Gastrocnemius medialis (tissue), 4 donors: ENCODE measurements around the gene DVL2. TPM values are rescaled to one million over a fixed set of nuclear protein-coding genes. Genes with fewer than 3 reads are reported as not detected.
A peak's percentile ranks its signal among the peaks of the same experiment; 100 is the strongest.

ENCODE experiments used
- ATAC-seq, 2 donors: fragments of 150-250 bp; one replicate each; pipeline ENCODE4 v1.9.1; 2016
- DNase-seq, 2 donors: peaks; one replicate each; pipeline ENCODE4 v3.0.0-alpha.2; 2019
- H3K27ac ChIP-seq, 4 donors: fragments of 200-600 bp; sonication (generic); 1 replicate in 1 of 4; 2 replicates in 3 of 4; pipeline ENCODE4 v1.5.1; 2016 to 2018; ENCODE audit warnings: mild to moderate bottlenecking in 2 of 4, moderate library complexity in 1 of 4
- H3K27me3 ChIP-seq, 3 donors: fragments of 200-600 bp; sonication (generic) in 2 of 3; 1 replicate in 1 of 3; 2 replicates in 2 of 3; pipeline versions ENCODE4 v1.5.1 to v1.6.0; 2016 to 2019; ENCODE audit warnings: mild to moderate bottlenecking in 1 of 3, moderate library complexity in 1 of 3
- H3K36me3 ChIP-seq, 2 donors: fragments of 200-600 bp; sonication (generic) in 1 of 2; one replicate each; pipeline ENCODE4 v1.5.1; 2017 to 2018
- H3K4me1 ChIP-seq, 2 donors: fragments of 200-600 bp; sonication (generic) in 1 of 2; one replicate each; pipeline ENCODE4 v1.5.1; 2016 to 2017; ENCODE audit warnings: mild to moderate bottlenecking in 2 of 2
- H3K4me3 ChIP-seq, 4 donors: fragments of 200-600 bp; sonication (generic) in 3 of 4; 1 replicate in 1 of 4; 2 replicates in 3 of 4; pipeline ENCODE4 v1.5.1; 2016 to 2019; ENCODE audit warnings: mild to moderate bottlenecking in 2 of 4
- H3K9me3 ChIP-seq, 3 donors: fragments of 200-600 bp; sonication (generic) in 2 of 3; 1 replicate in 1 of 3; 2 replicates in 2 of 3; pipeline ENCODE4 v1.5.1; 2016 to 2019
- POLR2A ChIP-seq, 2 donors: fragments of 450-650 bp; IDR thresholded peaks; one replicate each; pipeline ENCODE4 v1.6.1; 2017; ENCODE audit warnings: antibody characterized with exemption in 2 of 2, mild to moderate bottlenecking in 2 of 2, moderate library complexity in 2 of 2
- in situ Hi-C, 4 donors: fragments of 200-750 bp; cut with MboI; loops; one replicate each; pipeline versions ENCODE4 v1.15.0 to v1.8.0; 2017; ENCODE audit warnings: low sequenced_read_pairs in 4 of 4
- intact Hi-C: fragments of 100-400 bp; cut with DNase I; formaldehyde crosslinking; loops from one replicate; pipeline ENCODE4 v1.15.1; 2023; ENCODE audit warnings: low total_unique reads
- total RNA-seq, 4 donors: library from RNA; depleted of rRNA; stranded (reverse); fragments of >200 nt; gene quantifications; one replicate each; pipeline versions ENCODE4 v1.1.0 to v1.2.3, GENCODE V29; 2016
- TF ChIP-seq, protein P1 (sequence below), 5 experiments: fragments of 450-650 bp in 3 of 5; fragments of 200-600 bp in 2 of 5; sonication (generic) in 2 of 5; IDR thresholded peaks in 4 of 5; conservative IDR thresholded peaks in 1 of 5; 1 replicate in 4 of 5; 2 replicates in 1 of 5; pipeline ENCODE4 v1.5.1; 2016 to 2019; ENCODE audit warnings: antibody characterized with exemption in 5 of 5, mild to moderate bottlenecking in 3 of 5, moderate library complexity in 3 of 5

The DVL2 gene
- total RNA-seq = 10 to 100 TPM; 15.5 to 22.6 (median 20.5) TPM

DNA sequence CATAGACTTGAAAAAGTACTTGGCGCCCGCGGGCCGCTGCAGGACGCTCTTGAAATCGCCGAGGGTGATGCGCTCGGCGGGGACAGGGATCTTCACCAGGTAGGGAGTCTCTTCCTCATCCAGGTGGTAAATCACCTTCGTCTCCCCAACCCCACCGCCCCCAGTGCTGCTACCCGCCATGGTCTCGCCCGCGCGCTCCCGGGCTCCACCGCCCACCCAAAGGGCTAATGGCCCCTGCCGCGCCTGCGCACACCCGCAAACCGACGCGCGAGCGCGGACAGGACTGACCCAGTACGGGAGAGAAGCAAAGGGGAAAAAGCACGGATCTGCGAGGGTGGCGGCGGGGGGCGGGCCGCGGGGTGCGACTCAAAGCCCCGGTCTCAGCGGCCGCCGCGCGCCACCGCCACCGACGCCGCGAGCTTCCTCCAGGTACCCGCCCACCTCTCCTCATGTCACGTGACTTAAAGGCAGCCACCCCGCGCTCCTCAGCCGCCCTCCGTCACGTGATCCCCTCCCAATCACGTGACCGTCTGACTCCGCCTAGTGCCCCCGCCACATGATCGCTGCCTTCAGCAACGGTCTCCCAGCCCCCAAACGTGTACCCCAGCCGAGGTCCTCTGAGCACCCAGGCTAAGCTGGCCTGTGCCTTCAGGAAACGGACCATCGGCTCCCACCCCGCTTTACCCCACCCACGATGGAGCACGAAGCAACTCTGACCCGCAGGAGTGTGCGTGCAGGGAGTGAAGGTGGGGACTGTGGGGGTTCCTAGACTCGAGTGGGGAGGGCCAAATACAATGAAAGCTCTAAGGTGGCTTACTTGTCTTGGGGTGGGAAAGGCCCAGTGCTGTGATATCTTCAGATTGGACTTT, at the start of gene DVL2:
Gene DVL2, minus strand, starts transcription at position 435 of the 869 bp plus-strand sequence. Its CDS starts 255 bp downstream, at position 180.
- H3K27me3 ChIP-seq = no peaks in the 10 kb centered on the region
- H3K27ac ChIP-seq = peak within 1 kb of the TSS; percentile 88 to 99 (median 95)
- ATAC-seq (peak; percentile 59 to 70), DNase-seq (peak; percentile 93 to 96)
- H3K9me3 ChIP-seq = no peaks in the 10 kb centered on the region
- TF ChIP-seq POLR2A (IDR thresholded peaks at IDR 0.05) = peak; percentile 81 to 88
- TF ChIP-seq, protein P1, sequence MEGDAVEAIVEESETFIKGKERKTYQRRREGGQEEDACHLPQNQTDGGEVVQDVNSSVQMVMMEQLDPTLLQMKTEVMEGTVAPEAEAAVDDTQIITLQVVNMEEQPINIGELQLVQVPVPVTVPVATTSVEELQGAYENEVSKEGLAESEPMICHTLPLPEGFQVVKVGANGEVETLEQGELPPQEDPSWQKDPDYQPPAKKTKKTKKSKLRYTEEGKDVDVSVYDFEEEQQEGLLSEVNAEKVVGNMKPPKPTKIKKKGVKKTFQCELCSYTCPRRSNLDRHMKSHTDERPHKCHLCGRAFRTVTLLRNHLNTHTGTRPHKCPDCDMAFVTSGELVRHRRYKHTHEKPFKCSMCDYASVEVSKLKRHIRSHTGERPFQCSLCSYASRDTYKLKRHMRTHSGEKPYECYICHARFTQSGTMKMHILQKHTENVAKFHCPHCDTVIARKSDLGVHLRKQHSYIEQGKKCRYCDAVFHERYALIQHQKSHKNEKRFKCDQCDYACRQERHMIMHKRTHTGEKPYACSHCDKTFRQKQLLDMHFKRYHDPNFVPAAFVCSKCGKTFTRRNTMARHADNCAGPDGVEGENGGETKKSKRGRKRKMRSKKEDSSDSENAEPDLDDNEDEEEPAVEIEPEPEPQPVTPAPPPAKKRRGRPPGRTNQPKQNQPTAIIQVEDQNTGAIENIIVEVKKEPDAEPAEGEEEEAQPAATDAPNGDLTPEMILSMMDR (IDR thresholded peaks at IDR 0.05 in 4 of 5, conservative IDR thresholded peaks at IDR 0.05 in 1 of 5) = peak in 3 of 5 experiments; percentile 4 to 88 (median 77)
- H3K4me3 ChIP-seq = peak within 1 kb of the TSS; percentile 81 to 99 (median 88)
- in situ Hi-C loops (no loop called here), intact Hi-C loops (loop anchor here (2.0 kb wide), 1 partner anchor 14 kb away; no protein-coding TSS in a partner anchor)
- H3K36me3 ChIP-seq = peaks cover 0 to 33% of the 10 kb centered on the region in 2 donors
- peaks cover 29 to 44% of the 10 kb centered on the region in 2 donors for H3K4me1 ChIP-seq

DNA sequence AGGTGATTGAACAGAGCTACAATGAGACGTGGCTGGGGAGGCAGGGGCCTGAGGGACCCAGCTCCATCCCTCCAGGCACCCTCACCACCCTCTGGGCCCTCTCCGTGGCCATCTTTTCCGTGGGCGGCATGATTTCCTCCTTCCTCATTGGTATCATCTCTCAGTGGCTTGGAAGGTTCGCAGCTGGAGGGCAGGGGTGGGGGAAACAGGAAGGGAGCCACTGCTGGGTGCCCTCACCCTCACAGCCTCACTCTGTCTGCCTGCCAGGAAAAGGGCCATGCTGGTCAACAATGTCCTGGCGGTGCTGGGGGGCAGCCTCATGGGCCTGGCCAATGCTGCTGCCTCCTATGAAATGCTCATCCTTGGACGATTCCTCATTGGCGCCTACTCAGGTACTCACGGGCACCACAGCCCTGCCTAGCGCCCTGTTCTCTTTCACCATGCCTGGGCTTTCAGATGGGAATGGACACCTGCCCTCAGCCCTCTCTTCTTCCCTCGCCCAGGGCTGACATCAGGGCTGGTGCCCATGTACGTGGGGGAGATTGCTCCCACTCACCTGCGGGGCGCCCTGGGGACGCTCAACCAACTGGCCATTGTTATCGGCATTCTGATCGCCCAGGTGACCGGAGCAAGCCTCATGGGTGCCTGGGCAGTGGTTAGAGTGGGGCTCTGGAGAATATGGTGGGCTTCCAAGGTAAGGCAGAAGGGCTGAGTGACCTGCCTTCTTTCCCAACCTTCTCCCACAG, 49.3 kb upstream of the DVL2 start:
- in situ Hi-C loops = no loop called here
- H3K27me3 ChIP-seq = no peaks in the 10 kb centered on the region

DNA sequence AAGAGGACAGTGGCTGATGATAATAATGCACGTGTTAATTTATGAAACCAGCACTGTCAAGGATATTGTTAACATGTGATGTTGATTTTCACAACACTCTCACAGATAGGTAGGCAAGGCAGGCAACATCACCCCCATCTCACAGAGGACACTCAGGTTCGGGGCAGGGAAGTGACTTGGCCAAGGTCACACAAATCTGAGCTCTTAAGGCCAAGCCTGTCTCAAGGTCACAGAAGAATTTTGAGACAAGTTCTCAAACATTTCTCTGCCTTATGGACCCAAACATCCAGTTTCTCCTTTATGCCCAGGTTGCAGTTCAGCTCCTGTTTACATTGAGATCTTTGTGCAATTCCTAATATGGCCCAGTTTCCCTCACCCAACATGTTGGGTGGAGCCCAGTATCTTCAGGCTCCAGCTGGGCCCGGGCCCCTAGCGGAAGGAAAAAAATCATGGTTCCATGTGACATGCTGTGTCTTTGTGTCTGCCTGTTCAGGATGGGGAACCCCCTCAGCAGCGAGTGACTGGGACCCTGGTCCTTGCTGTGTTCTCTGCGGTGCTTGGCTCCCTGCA, 48.5 kb upstream of the DVL2 start:
- intact Hi-C loops (loop anchor here (5.0 kb wide), 1 partner anchor 869 kb away; the partner anchor contains the start of gene PER1), in situ Hi-C loops (no loop called here)
- peak overlapping the region; percentile 70 to 80 (median 76) for H3K4me3 ChIP-seq
- peaks cover 0 to 28% of the 10 kb centered on the region in 2 donors for H3K36me3 ChIP-seq
- peak overlapping the region; percentile 95 to 100 (median 98) for H3K27ac ChIP-seq
- H3K27me3 ChIP-seq = no peaks in the 10 kb centered on the region
- peak; percentile 69 to 80 for DNase-seq
- no peak for TF ChIP-seq POLR2A (IDR thresholded peaks at IDR 0.05)
- TF ChIP-seq, protein P1 (IDR thresholded peaks at IDR 0.05 in 4 of 5, conservative IDR thresholded peaks at IDR 0.05 in 1 of 5) = no peak
- peak; percentile 35 to 52 for ATAC-seq
- no peaks in the 10 kb centered on the region for H3K9me3 ChIP-seq
- peaks cover 40 to 44% of the 10 kb centered on the region in 2 donors for H3K4me1 ChIP-seq

More for the DNA sequence above, 49.3 kb upstream of the DVL2 start:
- Histone ChIP-seq H3K27ac (peak overlapping the region; percentile 95 to 100 (median 98)), H3K4me3 (peak overlapping the region; percentile 70 to 80 (median 76)), H3K36me3 (peaks cover 0 to 28% of the 10 kb centered on the region in 2 donors), H3K4me1 (peaks cover 40 to 44% of the 10 kb centered on the region in 2 donors), H3K9me3 (no peaks in the 10 kb centered on the region)
- TF ChIP-seq, protein P1 (IDR thresholded peaks at IDR 0.05 in 4 of 5, conservative IDR thresholded peaks at IDR 0.05 in 1 of 5) = no peak
- intact Hi-C loops = loop anchor here (5.0 kb wide), 1 partner anchor 869 kb away; the partner anchor contains the start of gene PER1
- peak in 1 of 2 donors; percentile 73 for DNase-seq
- ATAC-seq = no peak
